Kidney epithelial cell (primary cell): ENCODE results near the gene DYNC1LI1. TPM values are rescaled to one million over a fixed set of nuclear protein-coding genes. Genes with fewer than 3 reads are reported as not detected.

Experiments used
- DNase-seq: peaks from one replicate; pipeline ENCODE4 v3.0.0-alpha.2; 2010; ENCODE audit warnings: low read depth
- H3K27me3 ChIP-seq: 2 replicates; pipeline ENCODE4 v1.6.0; 2011; ENCODE audit warnings: low read length; ENCODE audit not compliant: control insufficient read depth, insufficient read depth
- H3K36me3 ChIP-seq: 2 replicates; pipeline ENCODE4 v1.5.1; 2011; ENCODE audit warnings: low read length; ENCODE audit not compliant: control insufficient read depth, insufficient read depth
- H3K4me3 ChIP-seq: 2 replicates; pipeline ENCODE4 v1.5.1; 2011; ENCODE audit warnings: low read depth, mild to moderate bottlenecking, control low read depth, low read length
- total RNA-seq: library from RNA; depleted of rRNA; stranded (reverse); fragments of >200 nt; gene quantifications from 2 replicates; pipeline ENCODE4 v1.2.3, GENCODE V29; 2015
- TF ChIP-seq, protein P1 (sequence below): IDR thresholded peaks from 2 replicates; pipeline ENCODE4 v1.5.1; 2011; ENCODE audit warnings: mild to moderate bottlenecking, moderate library complexity, low read length, control low read depth, inconsistent platforms; ENCODE audit not compliant: insufficient read depth, poor library complexity, severe bottlenecking

Gene DYNC1LI1
- total RNA-seq, 1 donor from 2014 or later, result 41.8 TPM

DNA sequence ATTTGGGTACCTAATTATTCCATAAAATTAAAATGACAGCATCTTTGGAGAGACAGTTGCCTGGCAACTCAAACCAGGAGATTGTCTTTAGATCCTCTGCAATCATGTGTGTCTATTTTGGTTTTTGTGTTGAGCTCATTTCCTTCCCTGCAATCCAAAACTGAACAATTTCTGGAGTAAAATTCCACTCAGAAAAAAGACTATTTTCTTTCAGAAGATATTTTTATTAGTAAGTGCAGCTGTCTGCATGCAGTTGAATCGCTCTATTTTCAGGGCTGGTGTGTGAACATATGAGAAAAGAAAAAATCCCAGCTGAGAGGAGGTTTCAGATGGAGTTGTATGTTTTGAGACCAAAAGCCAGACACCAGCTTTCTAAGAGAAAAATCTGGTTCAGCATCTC lies 41.9 kb upstream of the DYNC1LI1 start:
- no peak for DNase-seq
- H3K36me3 ChIP-seq, result no peaks in the 10 kb centered on the region
- H3K27me3 ChIP-seq, result no peaks in the 10 kb centered on the region
- H3K4me3 ChIP-seq, result no peak overlapping the region
- TF ChIP-seq, protein P1, sequence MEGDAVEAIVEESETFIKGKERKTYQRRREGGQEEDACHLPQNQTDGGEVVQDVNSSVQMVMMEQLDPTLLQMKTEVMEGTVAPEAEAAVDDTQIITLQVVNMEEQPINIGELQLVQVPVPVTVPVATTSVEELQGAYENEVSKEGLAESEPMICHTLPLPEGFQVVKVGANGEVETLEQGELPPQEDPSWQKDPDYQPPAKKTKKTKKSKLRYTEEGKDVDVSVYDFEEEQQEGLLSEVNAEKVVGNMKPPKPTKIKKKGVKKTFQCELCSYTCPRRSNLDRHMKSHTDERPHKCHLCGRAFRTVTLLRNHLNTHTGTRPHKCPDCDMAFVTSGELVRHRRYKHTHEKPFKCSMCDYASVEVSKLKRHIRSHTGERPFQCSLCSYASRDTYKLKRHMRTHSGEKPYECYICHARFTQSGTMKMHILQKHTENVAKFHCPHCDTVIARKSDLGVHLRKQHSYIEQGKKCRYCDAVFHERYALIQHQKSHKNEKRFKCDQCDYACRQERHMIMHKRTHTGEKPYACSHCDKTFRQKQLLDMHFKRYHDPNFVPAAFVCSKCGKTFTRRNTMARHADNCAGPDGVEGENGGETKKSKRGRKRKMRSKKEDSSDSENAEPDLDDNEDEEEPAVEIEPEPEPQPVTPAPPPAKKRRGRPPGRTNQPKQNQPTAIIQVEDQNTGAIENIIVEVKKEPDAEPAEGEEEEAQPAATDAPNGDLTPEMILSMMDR, result no peak

DNA sequence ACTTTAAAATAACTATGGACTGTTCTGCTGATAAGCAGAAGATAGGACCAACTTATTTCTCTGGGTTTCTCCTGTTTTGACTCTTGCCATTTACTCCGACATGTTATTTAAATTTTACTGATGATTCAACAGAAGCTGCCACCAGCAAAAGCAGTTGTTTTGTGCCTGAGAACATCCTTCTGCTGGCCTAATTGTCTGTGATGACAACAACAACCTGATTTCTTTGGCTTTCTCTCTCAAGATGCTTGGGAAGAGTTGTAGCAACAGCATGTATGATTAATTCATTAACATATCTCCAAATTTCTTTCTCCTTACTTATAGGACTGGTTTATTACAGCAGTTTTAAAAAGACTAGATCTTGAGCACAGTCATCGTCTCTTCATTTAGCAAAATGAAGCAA lies 36.9 kb upstream of the DYNC1LI1 start:
- no peaks in the 10 kb centered on the region for H3K27me3 ChIP-seq
- no peaks in the 10 kb centered on the region for H3K36me3 ChIP-seq
- no peak overlapping the region for H3K4me3 ChIP-seq
- TF ChIP-seq, protein P1, result no peak
- no peak for DNase-seq

DNA sequence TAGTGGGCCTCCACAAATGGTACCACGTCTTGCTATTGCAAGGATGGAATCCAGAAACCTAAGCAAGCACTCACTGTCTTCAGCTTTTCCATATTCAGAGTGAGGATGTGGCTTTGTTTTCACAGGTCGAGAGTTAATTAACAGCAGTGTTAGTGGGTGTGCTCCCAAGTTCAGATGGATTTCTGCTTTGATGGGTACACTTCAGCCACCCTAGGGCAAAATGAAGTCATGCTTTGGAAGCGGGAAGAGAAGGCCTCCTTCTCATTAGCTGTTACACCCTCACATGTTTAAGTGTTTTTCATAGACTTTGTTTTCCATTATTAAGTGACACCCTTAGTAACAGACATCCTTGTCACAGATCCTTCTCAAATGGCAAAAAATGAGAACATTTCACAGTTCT lies 36.3 kb upstream of the DYNC1LI1 start:
- DNase-seq, result no peak
- no peaks in the 10 kb centered on the region for H3K27me3 ChIP-seq
- no peak overlapping the region for H3K4me3 ChIP-seq
- H3K36me3 ChIP-seq, result no peaks in the 10 kb centered on the region
- TF ChIP-seq, protein P1, result no peak

DNA sequence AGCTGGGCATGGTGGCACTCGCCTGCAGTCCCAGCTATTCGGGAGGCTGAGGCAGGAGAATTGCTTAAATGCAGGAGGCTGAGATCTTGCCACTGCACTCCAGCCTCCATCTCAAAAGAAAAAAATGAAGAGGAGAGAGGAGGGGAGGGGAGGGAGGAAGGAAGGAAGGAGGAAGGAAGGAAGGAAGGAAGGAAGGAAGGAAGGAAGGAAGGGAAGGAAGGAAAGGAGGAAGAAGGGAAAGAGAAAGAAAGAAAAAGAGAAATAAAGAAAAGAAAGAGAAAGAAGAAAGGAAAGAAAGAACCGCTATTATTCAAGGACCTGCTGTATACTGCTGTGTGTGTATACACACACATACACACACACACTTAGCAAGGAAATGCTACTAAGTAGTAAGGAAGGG lies 35.6 kb upstream of the DYNC1LI1 start:
- H3K36me3 ChIP-seq, result no peaks in the 10 kb centered on the region
- H3K4me3 ChIP-seq, result no peak overlapping the region
- H3K27me3 ChIP-seq, result no peaks in the 10 kb centered on the region
- TF ChIP-seq, protein P1, result no peak
- DNase-seq, result no peak

DNA sequence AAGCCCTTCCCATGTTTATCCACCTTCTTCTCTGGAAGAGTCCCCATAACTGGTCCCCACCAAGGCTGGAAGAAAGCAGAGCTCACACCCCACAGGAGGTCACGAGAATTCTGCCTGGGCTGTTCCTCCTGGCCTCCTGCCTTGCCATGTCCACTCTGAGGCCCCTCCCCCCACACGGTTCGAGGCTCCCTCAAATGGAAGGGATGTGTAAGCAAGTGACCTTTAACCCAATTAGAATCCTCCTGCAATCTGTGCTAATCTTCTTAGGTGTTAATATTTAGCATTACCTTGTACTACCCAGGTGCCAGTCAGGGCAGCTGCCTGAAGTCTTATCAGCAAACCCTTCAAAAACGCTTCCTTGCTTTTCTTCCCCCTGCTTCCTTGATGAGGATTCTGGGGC lies 32.4 kb upstream of the DYNC1LI1 start:
- Histone ChIP-seq H3K4me3 (no peak overlapping the region), H3K27me3 (no peaks in the 10 kb centered on the region), H3K36me3 (no peaks in the 10 kb centered on the region)
- TF ChIP-seq, protein P1, result no peak
- no peak for DNase-seq

DNA sequence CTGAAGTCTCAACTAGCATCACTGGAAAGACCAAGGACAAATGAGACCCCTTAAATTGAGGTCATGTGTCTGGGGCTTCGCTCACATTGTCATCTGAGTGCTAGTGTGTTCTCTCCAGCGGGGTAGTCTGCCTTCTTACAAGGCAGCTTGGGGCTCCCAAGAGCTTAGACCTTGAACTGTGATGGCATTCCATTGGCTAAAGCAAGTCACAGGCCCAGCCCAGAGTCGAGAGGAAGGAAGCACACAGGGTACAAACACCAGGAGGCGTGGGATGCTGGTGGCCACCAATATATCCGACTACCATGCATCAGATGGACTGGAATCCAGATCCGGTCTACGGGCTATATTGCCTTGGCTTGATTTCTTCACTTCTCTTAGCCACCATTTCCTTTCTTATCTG lies 31.5 kb upstream of the DYNC1LI1 start:
- TF ChIP-seq, protein P1, result no peak
- no peak for DNase-seq
- Histone ChIP-seq H3K4me3 (no peak overlapping the region), H3K27me3 (no peaks in the 10 kb centered on the region), H3K36me3 (no peaks in the 10 kb centered on the region)
